ENCODE data around the gene EMILIN2. TPM values are rescaled to one million over a fixed set of nuclear protein-coding genes. Genes with fewer than 3 reads are reported as not detected.
A peak's percentile ranks its signal among the peaks of the same experiment; 100 is the strongest.

EMILIN2 gene
- total and polyA plus RNA-seq, 2 donors (not counting 3 experiments of a cell fraction or from before 2014, with no cell fraction given), result 9.4 to 13.4 TPM

- ChIA-PET CTCF (interaction anchor here (0.7 to 1.3 kb wide), 4 partner anchors 15 to 338 kb away, joined by 3 to 6 read pairs (median 4); no protein-coding TSS in a partner anchor), POLR2A (no interaction called here)
- H3K27ac ChIP-seq (ENCODE audit: insufficient read depth, low read depth, low read length), result no peak overlapping the region
- no peaks in the 10 kb centered on the region for H3K9me1 ChIP-seq (replicated peaks; ENCODE audit: control insufficient read depth, extremely low read depth, insufficient read depth, low read length)
- peak overlapping the region in 2 of 3 experiments; percentile 55 to 56 for H3K4me3 ChIP-seq (replicated peaks in 1 of 3; ENCODE audit: insufficient read depth in 1 of 3, low read depth in 1 of 3, low read length in 3 of 3)
- H3K27me3 ChIP-seq (ENCODE audit: control insufficient read depth in 2 of 2, insufficient read depth in 2 of 2, low read length in 2 of 2), result no peaks in the 10 kb centered on the region
- H3K4me2 ChIP-seq (ENCODE audit: insufficient read depth, low read length), result peak overlapping the region; percentile 13
- H3K79me2 ChIP-seq (ENCODE audit: control insufficient read depth, insufficient read depth, low read length), result no peaks in the 10 kb centered on the region
- FAIRE-seq (no peak), DNase-seq (ENCODE audit: low read depth, low spot score) (no peak)
- peaks cover 0 to 5% of the 10 kb centered on the region in 2 experiments for H3K36me3 ChIP-seq (ENCODE audit: control insufficient read depth in 2 of 2, extremely low read depth in 1 of 2, insufficient read depth in 2 of 2, low read length in 2 of 2)
- peaks cover 13% of the 10 kb centered on the region for H3K4me1 ChIP-seq (ENCODE audit: control insufficient read depth, extremely low read depth, insufficient read depth, low read length)
- no peak overlapping the region for H2AFZ ChIP-seq (ENCODE audit: low read depth, low read length)
- H4K20me1 ChIP-seq (replicated peaks; ENCODE audit: control insufficient read depth, extremely low read depth, insufficient read depth, low read length), result no peaks in the 10 kb centered on the region
- no peak for TF ChIP-seq JUN (IDR thresholded peaks at IDR 0.05; ENCODE audit: borderline replicate concordance, insufficient read depth, insufficient read length, low read depth)
- intact Hi-C loops (cut with micrococcal nuclease) (loop anchor here (5.0 to 10.0 kb wide), 3 partner anchors 60 to 253 kb away; partner anchors contain the start of genes EMILIN2 and SMCHD1), dilution Hi-C loops (cut with MboI; ENCODE audit: extremely low pct_ligation_motif_present, low sequenced_read_pairs) (no loop called here)
- H3K9ac ChIP-seq (replicated peaks; ENCODE audit: extremely low read depth, insufficient read depth, low read length), result no peak overlapping the region
- BruUV-seq (replicated peaks), result TSS peak; percentile 5
- H3K9me3 ChIP-seq (replicated peaks; ENCODE audit: control insufficient read depth, insufficient read depth, low read length), result no peaks in the 10 kb centered on the region
These were observed 60.8 kb downstream of the EMILIN2 start for GRCh38 chr18:2907550-2908135.

GRCh38 chr18:2908166-2908945 lies 61.5 kb downstream of the EMILIN2 start:
- peaks cover 0 to 5% of the 10 kb centered on the region in 2 experiments for H3K36me3 ChIP-seq (ENCODE audit: control insufficient read depth in 2 of 2, extremely low read depth in 1 of 2, insufficient read depth in 2 of 2, low read length in 2 of 2)
- no peak overlapping the region for H3K9ac ChIP-seq (replicated peaks; ENCODE audit: extremely low read depth, insufficient read depth, low read length)
- TF ChIP-seq POLR2AphosphoS5 (IDR thresholded peaks at IDR 0.05; ENCODE audit: insufficient read depth, low read depth, low read length) (no peak), JUN (IDR thresholded peaks at IDR 0.05; ENCODE audit: borderline replicate concordance, insufficient read depth, insufficient read length, low read depth) (no peak), EZH2 (IDR thresholded peaks at IDR 0.05; ENCODE audit: borderline replicate concordance, low read depth, low read length, severe bottlenecking) (no peak), FOS (IDR thresholded peaks at IDR 0.05; ENCODE audit: borderline replicate concordance, insufficient read depth, low read length) (no peak), MYC (IDR thresholded peaks at IDR 0.05; ENCODE audit: low read depth, low read length) (no peak), GATA2 (IDR thresholded peaks at IDR 0.05; ENCODE audit: insufficient read depth, insufficient read length, low read depth, low read length) (no peak), POLR2A (IDR thresholded peaks at IDR 0.05; ENCODE audit: low read depth, low read length) (no peak)
- TF ChIP-seq, protein P1, sequence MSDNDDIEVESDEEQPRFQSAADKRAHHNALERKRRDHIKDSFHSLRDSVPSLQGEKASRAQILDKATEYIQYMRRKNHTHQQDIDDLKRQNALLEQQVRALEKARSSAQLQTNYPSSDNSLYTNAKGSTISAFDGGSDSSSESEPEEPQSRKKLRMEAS (IDR thresholded peaks at IDR 0.05; ENCODE audit: insufficient read depth, insufficient read length), result no peak
- TF ChIP-seq, protein P2, sequence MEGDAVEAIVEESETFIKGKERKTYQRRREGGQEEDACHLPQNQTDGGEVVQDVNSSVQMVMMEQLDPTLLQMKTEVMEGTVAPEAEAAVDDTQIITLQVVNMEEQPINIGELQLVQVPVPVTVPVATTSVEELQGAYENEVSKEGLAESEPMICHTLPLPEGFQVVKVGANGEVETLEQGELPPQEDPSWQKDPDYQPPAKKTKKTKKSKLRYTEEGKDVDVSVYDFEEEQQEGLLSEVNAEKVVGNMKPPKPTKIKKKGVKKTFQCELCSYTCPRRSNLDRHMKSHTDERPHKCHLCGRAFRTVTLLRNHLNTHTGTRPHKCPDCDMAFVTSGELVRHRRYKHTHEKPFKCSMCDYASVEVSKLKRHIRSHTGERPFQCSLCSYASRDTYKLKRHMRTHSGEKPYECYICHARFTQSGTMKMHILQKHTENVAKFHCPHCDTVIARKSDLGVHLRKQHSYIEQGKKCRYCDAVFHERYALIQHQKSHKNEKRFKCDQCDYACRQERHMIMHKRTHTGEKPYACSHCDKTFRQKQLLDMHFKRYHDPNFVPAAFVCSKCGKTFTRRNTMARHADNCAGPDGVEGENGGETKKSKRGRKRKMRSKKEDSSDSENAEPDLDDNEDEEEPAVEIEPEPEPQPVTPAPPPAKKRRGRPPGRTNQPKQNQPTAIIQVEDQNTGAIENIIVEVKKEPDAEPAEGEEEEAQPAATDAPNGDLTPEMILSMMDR (IDR thresholded peaks at IDR 0.05; ENCODE audit: extremely low read depth in 1 of 2, insufficient read depth in 1 of 2, low read depth in 1 of 2, low read length in 2 of 2), result no peak
- no peaks in the 10 kb centered on the region for H4K20me1 ChIP-seq (replicated peaks; ENCODE audit: control insufficient read depth, extremely low read depth, insufficient read depth, low read length)
- FAIRE-seq (no peak), DNase-seq (ENCODE audit: low read depth, low spot score) (no peak)
- H3K9me3 ChIP-seq (replicated peaks; ENCODE audit: control insufficient read depth, insufficient read depth, low read length), result no peaks in the 10 kb centered on the region
- no peak overlapping the region for H2AFZ ChIP-seq (ENCODE audit: low read depth, low read length)
- no peak overlapping the region for H3K4me2 ChIP-seq (ENCODE audit: insufficient read depth, low read length)
- H3K4me3 ChIP-seq (replicated peaks in 1 of 3; ENCODE audit: insufficient read depth in 1 of 3, low read depth in 1 of 3, low read length in 3 of 3), result no peak overlapping the region
- no peak overlapping the region for H3K27ac ChIP-seq (ENCODE audit: insufficient read depth, low read depth, low read length)
- H3K9me1 ChIP-seq (replicated peaks; ENCODE audit: control insufficient read depth, extremely low read depth, insufficient read depth, low read length), result no peaks in the 10 kb centered on the region
- CTCF ChIA-PET, result interaction anchor here (0.6 to 1.7 kb wide), 3 partner anchors 142 to 338 kb away, joined by 3 to 6 read pairs (median 6); no protein-coding TSS in a partner anchor
- no peaks in the 10 kb centered on the region for H3K27me3 ChIP-seq (ENCODE audit: control insufficient read depth in 2 of 2, insufficient read depth in 2 of 2, low read length in 2 of 2)
- dilution Hi-C loops (cut with MboI; ENCODE audit: extremely low pct_ligation_motif_present, low sequenced_read_pairs), result no loop called here
- BruUV-seq (replicated peaks), result no TSS peak
- POLR2A ChIA-PET, result no interaction called here
- H3K4me1 ChIP-seq (ENCODE audit: control insufficient read depth, extremely low read depth, insufficient read depth, low read length), result peaks cover 11% of the 10 kb centered on the region
- no peaks in the 10 kb centered on the region for H3K79me2 ChIP-seq (ENCODE audit: control insufficient read depth, insufficient read depth, low read length)
- intact Hi-C loops (cut with micrococcal nuclease), result loop anchor here (5.0 to 10.0 kb wide), 3 partner anchors 61 to 254 kb away; partner anchors contain the start of genes EMILIN2 and SMCHD1
